Measurements from ENCODE around the gene TCTN1. TPM values are rescaled to one million over a fixed set of nuclear protein-coding genes. Genes with fewer than 3 reads are reported as not detected.
A peak's percentile ranks its signal among the peaks of the same experiment; 100 is the strongest.

Gene TCTN1
- total and polyA plus RNA-seq, 2 donors (not counting 1 experiment from before 2014, with no cell fraction given) = 49.1 to 69.8 TPM

- ATAC-seq (ENCODE audit: low read depth) = no peak
- H2AFZ ChIP-seq (ENCODE audit: insufficient read depth, low read depth, low read length, poor library complexity, severe bottlenecking) = peak overlapping the region; percentile 32
- peak overlapping the region; percentile 84 to 99 for H3K27ac ChIP-seq (ENCODE audit: low read length in 2 of 2)
- peaks cover 8 to 73% of the 10 kb centered on the region in 2 experiments for H3K36me3 ChIP-seq (replicated peaks in 1 of 2; ENCODE audit: control extremely low read depth in 1 of 2, control insufficient read depth in 1 of 2, extremely low read depth in 1 of 2, insufficient read depth in 2 of 2, low read length in 1 of 2)
- DNase-seq = peak; percentile 53
- WGBS (ENCODE audit: insufficient coverage) = 37% methylated on average over 11 of the region's 12 CpGs
- peaks cover 91 to 96% of the 10 kb centered on the region in 2 donors for H3K4me1 ChIP-seq (ENCODE audit: control insufficient read depth in 2 of 2, insufficient read depth in 2 of 2, low read length in 2 of 2)
- no peaks in the 10 kb centered on the region for H3K27me3 ChIP-seq (replicated peaks in 1 of 4; ENCODE audit: control extremely low read depth in 1 of 4, control insufficient read depth in 3 of 4, insufficient read depth in 4 of 4, low read length in 3 of 4)
- Mint-ChIP-seq H3K27ac (peak overlapping the region; percentile 96), H3K4me1 (peaks cover 87% of the 10 kb centered on the region), H3K27me3 (no peaks in the 10 kb centered on the region), H3K4me3 (peak overlapping the region; percentile 84), H3K9me3 (ENCODE audit: insufficient read depth) (peaks cover 8% of the 10 kb centered on the region)
- ChIA-PET POLR2A (interaction anchor here (0.5 to 2.9 kb wide), 10 partner anchors 10 to 219 kb away, joined by 3 to 17 read pairs (median 6); partner anchors contain the start of gene ARPC3), CTCF (interaction anchor here (0.9 to 5.3 kb wide), 12 partner anchors 12 to 67 kb away, joined by 3 to 22 read pairs (median 4); no protein-coding TSS in a partner anchor)
- no peak for TF ChIP-seq CTCF (IDR thresholded peaks at IDR 0.05)
- TF ChIP-seq EZH2 (IDR thresholded peaks at IDR 0.05; ENCODE audit: borderline replicate concordance, insufficient read depth, low read depth, low read length, poor library complexity, severe bottlenecking) = no peak
- H3K9me3 ChIP-seq (ENCODE audit: control extremely low read depth in 1 of 3, control insufficient read depth in 2 of 3, insufficient read depth in 1 of 3, low read length in 2 of 3) = peaks cover 0 to 17% (median 1%) of the 10 kb centered on the region in 3 donors
- no peaks in the 10 kb centered on the region for H4K20me1 ChIP-seq (ENCODE audit: control insufficient read depth, insufficient read depth, low read length, poor library complexity, severe bottlenecking)
- H3K4me3 ChIP-seq (ENCODE audit: control extremely low read depth in 1 of 5, extremely low read depth in 1 of 5, insufficient read depth in 1 of 5, low read depth in 2 of 5, low read length in 4 of 5) = peak overlapping the region; percentile 2 to 51 (median 15)
- intact Hi-C loops (cut with micrococcal nuclease) = loop anchor here (1.0 kb wide), 2 partner anchors 7 to 9 kb away; no protein-coding TSS in a partner anchor
- H3K79me2 ChIP-seq (ENCODE audit: control insufficient read depth, insufficient read depth, low read length) = peaks cover 94% of the 10 kb centered on the region
- peak overlapping the region; percentile 73 for H3K4me2 ChIP-seq (replicated peaks; ENCODE audit: low read depth, low read length, poor library complexity, severe bottlenecking)
- H3K9ac ChIP-seq (ENCODE audit: low read length) = peak overlapping the region; percentile 45
Measured at GRCh38 chr12:110668480-110669192, 54.7 kb downstream of the TCTN1 start.

GRCh38 chr12:110669193-110669502 is 55.2 kb downstream of the TCTN1 start:
- Histone ChIP-seq H3K4me1 (ENCODE audit: control insufficient read depth in 2 of 2, insufficient read depth in 2 of 2, low read length in 2 of 2) (peaks cover 91 to 96% of the 10 kb centered on the region in 2 donors), H3K36me3 (replicated peaks in 1 of 2; ENCODE audit: control extremely low read depth in 1 of 2, control insufficient read depth in 1 of 2, extremely low read depth in 1 of 2, insufficient read depth in 2 of 2, low read length in 1 of 2) (peaks cover 8 to 73% of the 10 kb centered on the region in 2 experiments), H3K9me3 (ENCODE audit: control extremely low read depth in 1 of 3, control insufficient read depth in 2 of 3, insufficient read depth in 1 of 3, low read length in 2 of 3) (peaks cover 0 to 17% (median 1%) of the 10 kb centered on the region in 3 donors), H3K4me2 (replicated peaks; ENCODE audit: low read depth, low read length, poor library complexity, severe bottlenecking) (peak overlapping the region; percentile 73), H4K20me1 (ENCODE audit: control insufficient read depth, insufficient read depth, low read length, poor library complexity, severe bottlenecking) (no peaks in the 10 kb centered on the region), H3K27ac (ENCODE audit: low read length in 2 of 2) (peak overlapping the region; percentile 84 to 99), H3K4me3 (ENCODE audit: control extremely low read depth in 1 of 5, extremely low read depth in 1 of 5, insufficient read depth in 1 of 5, low read depth in 2 of 5, low read length in 4 of 5) (peak overlapping the region in 4 of 5 experiments; percentile 2 to 51 (median 25)), H3K27me3 (replicated peaks in 1 of 4; ENCODE audit: control extremely low read depth in 1 of 4, control insufficient read depth in 3 of 4, insufficient read depth in 4 of 4, low read length in 3 of 4) (no peaks in the 10 kb centered on the region), H3K79me2 (ENCODE audit: control insufficient read depth, insufficient read depth, low read length) (peaks cover 94% of the 10 kb centered on the region), H3K9ac (ENCODE audit: low read length) (peak overlapping the region; percentile 45), H2AFZ (ENCODE audit: insufficient read depth, low read depth, low read length, poor library complexity, severe bottlenecking) (peak overlapping the region; percentile 32)
- Mint-ChIP-seq H3K27me3 (no peaks in the 10 kb centered on the region), H3K4me1 (peaks cover 87% of the 10 kb centered on the region), H3K9me3 (ENCODE audit: insufficient read depth) (peaks cover 8% of the 10 kb centered on the region), H3K4me3 (peak overlapping the region; percentile 84), H3K27ac (peak overlapping the region; percentile 96)
- ChIA-PET CTCF (interaction anchor here (0.9 to 5.3 kb wide), 5 partner anchors 18 to 68 kb away, joined by 3 to 22 read pairs (median 5); no protein-coding TSS in a partner anchor), POLR2A (interaction anchor here (0.6 to 2.9 kb wide), 5 partner anchors 9 to 44 kb away, joined by 3 to 17 read pairs (median 7); no protein-coding TSS in a partner anchor)
- DNase-seq (peak; percentile 86), ATAC-seq (ENCODE audit: low read depth) (peak; percentile 69)
- intact Hi-C loops (cut with micrococcal nuclease) = loop anchor here (1.0 kb wide), 2 partner anchors 8 kb away; no protein-coding TSS in a partner anchor
- 26% methylated on average over 5 of the region's 5 CpGs for WGBS (ENCODE audit: insufficient coverage)
- TF ChIP-seq CTCF (IDR thresholded peaks at IDR 0.05) (no peak), EZH2 (IDR thresholded peaks at IDR 0.05; ENCODE audit: borderline replicate concordance, insufficient read depth, low read depth, low read length, poor library complexity, severe bottlenecking) (no peak)
